ENCODE data around the gene PI16.

The PI16 gene

DNA sequence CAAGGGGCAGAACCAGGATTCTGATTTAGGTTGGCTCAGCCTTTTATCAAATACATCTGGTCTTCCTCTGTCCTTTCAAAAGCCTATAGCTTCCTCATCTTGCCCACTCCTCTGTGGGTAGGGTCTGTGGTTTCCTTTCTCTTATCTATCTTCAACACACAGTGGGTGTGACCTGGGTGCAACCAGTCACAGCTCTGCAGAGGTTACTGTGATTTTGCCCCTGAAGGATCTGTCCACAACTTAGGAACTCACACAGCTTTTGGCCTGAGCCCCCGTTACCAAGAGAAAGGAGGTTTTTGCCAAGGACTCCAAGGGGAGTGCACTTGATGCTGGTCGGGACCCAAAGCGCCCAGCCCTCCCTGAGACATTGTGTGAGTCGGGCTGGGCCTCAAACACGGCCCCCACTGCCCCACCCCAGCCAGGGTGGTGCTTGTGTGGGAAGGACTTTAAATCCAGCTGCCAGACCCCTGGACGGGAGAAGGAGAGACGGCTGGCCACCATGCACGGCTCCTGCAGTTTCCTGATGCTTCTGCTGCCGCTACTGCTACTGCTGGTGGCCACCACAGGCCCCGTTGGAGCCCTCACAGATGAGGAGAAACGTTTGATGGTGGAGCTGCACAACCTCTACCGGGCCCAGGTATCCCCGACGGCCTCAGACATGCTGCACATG is at the start of gene PI16:
TSS of gene PI16 (plus strand) at position 477 of the 670 bp plus-strand sequence. CDS start at position 500, 23 bp downstream.
- in situ Hi-C loops (cut with MboI; ENCODE audit: low sequenced_read_pairs) = no loop called here

DNA sequence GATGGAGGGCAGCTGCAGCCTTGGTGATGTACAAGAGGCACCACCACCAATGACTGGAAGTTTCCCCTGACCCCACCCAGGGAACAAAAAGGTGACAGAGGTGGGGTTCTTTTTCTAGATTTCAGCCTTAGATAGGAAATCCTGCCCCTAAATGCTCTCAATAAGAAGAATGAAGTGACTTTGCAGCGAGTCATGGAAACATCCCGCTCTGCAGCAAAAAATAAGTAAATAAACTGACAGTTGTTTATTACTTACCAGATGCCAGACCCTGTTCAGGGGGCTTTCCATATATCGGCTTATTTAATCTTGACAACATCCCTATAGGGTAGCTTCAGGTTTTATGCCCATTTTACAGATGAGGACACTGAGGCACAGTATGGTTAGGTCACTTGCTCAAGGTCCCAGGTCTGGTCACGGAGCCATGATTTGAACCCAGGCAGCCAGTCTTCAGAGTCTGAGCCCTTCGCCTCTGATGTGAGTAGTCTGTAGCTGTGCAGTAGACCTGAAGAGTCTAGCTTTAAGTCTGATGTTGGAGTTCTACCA is 49.6 kb upstream of the PI16 start:
- in situ Hi-C loops (cut with MboI; ENCODE audit: low sequenced_read_pairs) = no loop called here

GRCh38 chr6:36906539-36907325 is 47.8 kb upstream of the PI16 start:
- in situ Hi-C loops (cut with MboI; ENCODE audit: low sequenced_read_pairs) = no loop called here

DNA sequence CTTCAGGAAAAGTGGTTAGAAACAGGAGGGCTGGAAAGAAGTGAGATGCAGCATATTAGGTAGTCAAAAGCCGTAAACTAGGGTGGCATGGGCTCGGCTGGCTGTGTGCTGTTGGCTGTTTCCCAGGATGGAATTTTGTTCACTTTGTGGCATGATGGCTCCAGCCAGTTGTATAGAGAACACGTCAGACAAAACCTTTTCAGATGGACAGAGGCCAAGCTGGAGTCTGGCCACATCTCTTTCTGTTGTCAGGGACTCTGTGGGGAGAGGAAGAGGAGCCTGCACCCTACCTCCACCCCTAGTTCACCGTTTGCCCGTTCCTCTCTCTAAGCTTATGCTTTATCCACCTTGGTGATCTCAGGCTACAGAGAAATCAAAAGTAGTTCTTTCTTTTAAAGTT is 46.8 kb upstream of the PI16 start:
- in situ Hi-C loops (cut with MboI; ENCODE audit: low sequenced_read_pairs) = no loop called here

DNA sequence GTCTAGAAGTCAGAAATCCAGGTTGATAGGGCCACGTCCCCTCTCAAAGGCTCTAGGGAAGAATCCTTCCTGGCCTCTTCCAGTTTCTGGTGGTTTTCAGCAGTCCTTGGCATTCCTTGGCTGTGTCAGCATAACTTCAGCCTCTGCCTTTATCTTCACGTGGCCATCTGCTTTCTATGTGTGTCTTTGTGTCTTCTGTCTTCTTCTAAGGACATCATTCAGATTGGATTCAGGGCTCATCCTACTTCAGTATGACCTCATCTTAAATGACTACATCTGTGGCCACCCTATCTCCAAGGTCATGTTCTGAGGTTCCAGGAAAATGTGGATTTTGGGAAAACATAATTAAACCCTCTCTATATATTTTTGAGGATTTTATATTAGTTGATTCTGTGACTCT is 45.8 kb upstream of the PI16 start:
- in situ Hi-C loops (cut with MboI; ENCODE audit: low sequenced_read_pairs) = no loop called here

DNA sequence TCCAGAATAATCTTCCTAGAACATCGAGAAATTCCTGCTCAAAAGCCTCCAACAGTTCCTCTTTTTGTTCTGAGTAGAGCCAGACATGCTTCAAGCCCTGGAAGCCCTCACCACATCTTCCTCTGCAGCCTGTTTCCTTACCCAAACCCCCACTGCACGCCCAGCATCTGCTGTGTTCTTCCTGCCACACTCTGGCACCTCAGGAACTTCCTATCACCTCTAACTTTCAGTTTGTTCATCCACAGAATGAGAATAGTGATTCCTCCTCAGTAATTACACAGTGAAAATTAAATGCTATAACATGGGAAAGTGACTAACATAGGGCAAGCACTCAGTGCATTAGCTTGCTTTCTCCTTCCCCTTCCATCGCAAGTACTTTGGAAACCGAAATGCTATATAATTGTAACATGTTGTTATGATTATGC is 42.5 kb upstream of the PI16 start:
- in situ Hi-C loops (cut with MboI; ENCODE audit: low sequenced_read_pairs) = no loop called here

GRCh38 chr6:36912586-36912985 is 42.0 kb upstream of the PI16 start:
- in situ Hi-C loops (cut with MboI; ENCODE audit: low sequenced_read_pairs) = no loop called here

GRCh38 chr6:36913082-36913481 is 41.5 kb upstream of the PI16 start:
- in situ Hi-C loops (cut with MboI; ENCODE audit: low sequenced_read_pairs) = no loop called here

- in situ Hi-C loops (cut with MboI; ENCODE audit: low sequenced_read_pairs) = no loop called here
Measured at GRCh38 chr6:36914227-36914794, 40.2 kb upstream of the PI16 start.

DNA sequence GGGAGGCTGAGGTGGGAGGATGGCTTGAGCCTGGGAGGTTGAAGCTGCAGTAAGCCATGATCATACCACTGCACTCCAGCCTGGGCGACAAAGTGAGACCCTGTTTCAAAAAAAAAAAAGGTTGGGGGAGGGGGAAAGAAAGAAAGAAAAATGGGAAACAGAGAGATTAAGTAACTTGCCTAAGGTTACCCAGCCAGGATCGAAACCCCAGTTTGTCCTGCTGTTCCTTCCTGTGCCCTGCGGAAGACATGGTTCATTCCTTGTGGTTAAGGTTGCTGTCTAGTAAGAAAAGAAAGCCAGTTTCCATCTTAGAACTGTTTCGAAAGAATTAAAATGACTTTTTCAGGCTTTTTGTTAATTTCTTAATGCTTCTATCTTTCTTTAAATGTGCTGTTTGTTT is 38.9 kb upstream of the PI16 start:
- in situ Hi-C loops (cut with MboI; ENCODE audit: low sequenced_read_pairs) = no loop called here

DNA sequence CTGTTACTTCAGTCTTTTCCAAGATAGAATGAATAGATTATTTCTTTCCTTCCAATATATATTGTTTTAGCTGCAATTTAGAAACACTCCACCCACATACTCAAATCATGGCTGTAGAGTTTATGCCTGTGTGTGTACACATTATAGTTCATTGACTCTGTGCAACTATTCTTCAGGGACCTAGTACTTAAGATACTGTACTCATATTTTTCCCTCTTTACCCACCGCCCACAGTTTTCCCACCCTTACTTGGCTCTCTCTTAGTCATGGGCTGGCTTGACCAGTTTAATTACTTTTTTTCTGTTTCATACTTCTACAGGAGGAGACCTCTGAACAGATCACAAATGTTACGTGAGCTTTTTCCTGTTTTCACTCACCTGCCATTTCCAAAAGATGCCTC is 38.4 kb upstream of the PI16 start:
- in situ Hi-C loops (cut with MboI; ENCODE audit: low sequenced_read_pairs) = no loop called here

- in situ Hi-C loops (cut with MboI; ENCODE audit: low sequenced_read_pairs) = no loop called here
Measured at GRCh38 chr6:36917541-36918193, 36.9 kb upstream of the PI16 start.

GRCh38 chr6:36920049-36920448 is 34.5 kb upstream of the PI16 start:
- in situ Hi-C loops (cut with MboI; ENCODE audit: low sequenced_read_pairs) = no loop called here

GRCh38 chr6:36920546-36920945 is 34.0 kb upstream of the PI16 start:
- in situ Hi-C loops (cut with MboI; ENCODE audit: low sequenced_read_pairs) = no loop called here

- in situ Hi-C loops (cut with MboI; ENCODE audit: low sequenced_read_pairs) = no loop called here
Measured at GRCh38 chr6:36924131-36924530, 30.4 kb upstream of the PI16 start.

DNA sequence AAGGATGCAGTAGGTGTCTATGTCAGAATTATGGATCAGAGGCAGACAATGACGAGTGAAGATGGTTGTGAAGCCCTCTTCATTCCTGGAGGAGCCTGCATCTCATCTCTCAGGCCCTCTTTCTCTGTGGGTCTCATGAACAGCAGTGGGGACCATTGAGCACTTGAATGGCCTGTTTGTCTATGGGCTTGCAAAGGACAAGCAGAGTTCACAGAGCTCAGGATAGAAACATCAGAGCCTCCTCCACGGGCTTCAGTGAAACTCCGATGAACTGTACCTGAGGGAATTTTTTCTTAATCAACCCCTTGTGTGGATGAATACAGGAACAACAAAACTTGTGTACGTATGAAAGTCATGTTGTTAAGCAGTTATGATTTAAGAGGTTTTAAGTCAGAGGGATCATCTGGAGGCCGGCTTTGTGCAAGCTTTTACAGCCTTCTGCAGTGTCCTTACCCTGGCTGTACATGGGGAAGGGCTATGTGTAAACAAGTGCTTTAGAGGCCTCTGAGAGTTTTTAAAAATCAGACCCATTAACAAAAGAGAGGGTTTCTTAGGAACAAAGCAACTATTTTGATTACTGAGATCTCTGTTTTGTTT is 29.7 kb upstream of the PI16 start:
- in situ Hi-C loops (cut with MboI; ENCODE audit: low sequenced_read_pairs) = no loop called here

DNA sequence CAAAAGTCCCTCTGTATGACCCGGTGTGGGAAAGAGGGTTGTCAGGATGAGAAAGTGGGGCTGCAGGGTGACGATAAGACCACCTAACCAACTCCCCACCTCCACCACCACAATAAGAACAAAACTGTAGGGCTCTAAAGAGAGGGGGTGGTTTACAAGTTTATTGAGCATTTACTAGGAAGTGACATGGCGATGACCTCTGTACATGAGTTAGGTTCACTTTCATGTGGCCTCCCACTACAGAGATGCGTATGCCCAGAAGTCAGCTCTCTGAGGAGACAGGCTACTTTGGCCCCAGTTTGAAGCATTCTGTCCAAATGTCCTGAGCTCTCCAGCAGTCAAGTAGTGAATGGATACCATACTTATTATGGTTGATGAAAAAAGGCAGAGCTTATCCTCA is 28.7 kb upstream of the PI16 start:
- in situ Hi-C loops (cut with MboI; ENCODE audit: low sequenced_read_pairs) = no loop called here

DNA sequence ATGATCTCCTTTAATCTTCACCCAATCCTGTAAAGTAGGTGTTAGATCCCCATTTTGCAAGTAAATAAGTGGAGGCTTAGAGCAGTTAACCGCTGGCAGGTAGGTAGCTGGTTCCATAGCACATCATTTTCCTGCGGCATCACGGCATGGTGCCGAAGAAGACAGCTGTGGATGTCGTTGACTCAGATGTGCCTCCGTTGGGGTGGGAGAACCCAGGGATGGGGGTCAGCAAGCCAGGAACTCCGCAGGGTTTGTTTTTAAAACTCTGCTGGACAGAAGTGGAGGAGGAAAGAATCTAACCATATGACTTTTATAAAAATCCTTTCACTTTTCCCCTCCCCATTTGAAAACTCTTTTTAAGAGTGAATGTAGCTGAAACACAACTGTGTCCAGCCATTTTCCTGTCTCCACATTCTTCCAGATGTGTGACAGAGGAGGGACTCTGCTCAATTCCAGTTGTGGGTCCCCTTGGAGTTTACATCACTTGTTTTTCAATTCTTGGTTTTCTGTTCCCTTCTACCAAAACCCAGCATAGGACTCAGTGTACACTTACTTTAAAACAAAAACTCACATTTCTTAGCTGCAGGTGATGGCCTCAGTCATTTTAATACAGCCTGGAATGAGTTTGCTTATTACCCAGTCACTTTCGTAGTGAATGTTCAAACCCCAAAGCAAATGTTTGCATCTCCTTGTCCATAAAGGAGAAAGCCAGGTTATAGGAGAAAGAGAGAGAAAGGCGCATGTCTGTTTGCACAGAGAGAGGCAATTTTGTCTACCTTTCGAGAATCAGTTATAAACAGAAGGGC is 27.6 kb upstream of the PI16 start:
- in situ Hi-C loops (cut with MboI; ENCODE audit: low sequenced_read_pairs) = no loop called here

GRCh38 chr6:36927691-36928546 is 26.6 kb upstream of the PI16 start:
- in situ Hi-C loops (cut with MboI; ENCODE audit: low sequenced_read_pairs) = no loop called here

Data from HL-60/S4 treated with phorbol 12-myristate 13-acetate at 8.2 ng/mL for 4 days and 3 days (cell line).